ENCODE data around the gene OPA3.

The OPA3 gene

DNA sequence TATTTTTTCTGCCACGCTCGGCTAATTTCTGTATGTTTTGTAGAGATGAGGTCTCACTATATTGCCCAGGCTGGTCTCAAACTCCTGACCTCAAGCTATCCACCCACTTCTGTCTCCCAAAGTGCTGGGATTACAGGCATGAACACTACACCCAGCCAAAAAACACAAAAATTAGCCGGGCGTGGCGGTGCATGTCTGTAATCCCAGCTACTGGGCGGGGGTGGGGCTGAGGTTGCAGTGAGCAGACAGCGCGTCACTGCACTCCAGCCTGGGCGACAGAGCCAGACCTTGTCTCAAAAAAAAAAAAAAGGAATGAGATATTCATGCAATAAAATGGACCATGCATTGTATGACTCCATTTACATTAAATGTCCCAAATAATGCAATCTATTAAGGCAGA lies 45.1 kb downstream of the OPA3 start:
- Histone ChIP-seq H3K9me3 (ENCODE audit: low read length) (no peaks in the 10 kb centered on the region), H3K27me3 (ENCODE audit: insufficient read depth, low read length) (no peaks in the 10 kb centered on the region), H3K36me3 (ENCODE audit: insufficient read depth, low read length) (no peaks in the 10 kb centered on the region), H3K4me3 (ENCODE audit: low read length) (no peak overlapping the region), H3K4me1 (ENCODE audit: insufficient read depth, low read length) (no peaks in the 10 kb centered on the region), H2AFZ (ENCODE audit: low read depth, low read length) (no peak overlapping the region)

DNA sequence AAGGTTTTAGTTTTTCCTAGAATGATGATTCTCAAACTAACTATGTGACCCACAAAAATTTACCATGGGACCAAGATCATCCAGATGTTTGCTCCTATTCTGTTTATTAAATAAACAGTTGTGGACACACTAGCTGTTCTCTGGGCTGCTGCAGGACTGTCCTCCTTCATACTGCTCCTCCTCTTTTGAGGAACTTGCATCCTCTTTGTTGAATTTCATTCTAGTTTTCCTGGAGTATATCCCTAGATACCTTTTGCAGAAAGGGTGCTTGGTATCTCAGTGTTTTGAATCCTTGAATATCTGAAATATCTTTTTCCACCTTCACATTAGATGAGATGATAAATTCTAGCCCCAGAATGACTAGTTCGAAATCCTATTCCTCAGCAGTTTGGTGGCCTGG lies 53.3 kb downstream of the OPA3 start:
- Histone ChIP-seq H3K4me3 (ENCODE audit: low read length) (no peak overlapping the region), H3K9me3 (ENCODE audit: low read length) (no peaks in the 10 kb centered on the region), H3K27me3 (ENCODE audit: insufficient read depth, low read length) (no peaks in the 10 kb centered on the region), H2AFZ (ENCODE audit: low read depth, low read length) (no peak overlapping the region), H3K4me1 (ENCODE audit: insufficient read depth, low read length) (no peaks in the 10 kb centered on the region), H3K36me3 (ENCODE audit: insufficient read depth, low read length) (peaks cover 9% of the 10 kb centered on the region)

DNA sequence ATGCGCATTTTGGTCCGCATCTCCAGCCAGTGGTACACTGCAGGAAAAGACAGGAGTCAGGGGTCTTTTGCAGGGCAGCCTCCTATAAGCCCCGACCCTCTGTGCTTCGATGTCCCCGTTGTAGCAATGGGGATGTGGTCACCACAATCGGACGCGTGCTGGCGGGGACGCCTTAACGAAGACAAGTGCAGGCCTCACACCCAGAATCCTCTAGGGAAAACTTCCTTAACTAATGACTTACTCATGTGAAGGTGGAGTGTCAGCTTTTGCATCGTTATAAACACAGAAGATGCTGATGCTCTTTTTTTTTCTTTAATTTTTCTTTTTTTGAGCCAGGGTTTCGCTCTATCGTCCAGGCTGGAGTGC lies 55.2 kb downstream of the OPA3 start:
- Histone ChIP-seq H2AFZ (ENCODE audit: low read depth, low read length) (no peak overlapping the region), H3K36me3 (ENCODE audit: insufficient read depth, low read length) (peaks cover 24% of the 10 kb centered on the region), H3K27me3 (ENCODE audit: insufficient read depth, low read length) (no peaks in the 10 kb centered on the region), H3K4me3 (ENCODE audit: low read length) (no peak overlapping the region), H3K9me3 (ENCODE audit: low read length) (no peaks in the 10 kb centered on the region), H3K4me1 (ENCODE audit: insufficient read depth, low read length) (no peaks in the 10 kb centered on the region)

DNA sequence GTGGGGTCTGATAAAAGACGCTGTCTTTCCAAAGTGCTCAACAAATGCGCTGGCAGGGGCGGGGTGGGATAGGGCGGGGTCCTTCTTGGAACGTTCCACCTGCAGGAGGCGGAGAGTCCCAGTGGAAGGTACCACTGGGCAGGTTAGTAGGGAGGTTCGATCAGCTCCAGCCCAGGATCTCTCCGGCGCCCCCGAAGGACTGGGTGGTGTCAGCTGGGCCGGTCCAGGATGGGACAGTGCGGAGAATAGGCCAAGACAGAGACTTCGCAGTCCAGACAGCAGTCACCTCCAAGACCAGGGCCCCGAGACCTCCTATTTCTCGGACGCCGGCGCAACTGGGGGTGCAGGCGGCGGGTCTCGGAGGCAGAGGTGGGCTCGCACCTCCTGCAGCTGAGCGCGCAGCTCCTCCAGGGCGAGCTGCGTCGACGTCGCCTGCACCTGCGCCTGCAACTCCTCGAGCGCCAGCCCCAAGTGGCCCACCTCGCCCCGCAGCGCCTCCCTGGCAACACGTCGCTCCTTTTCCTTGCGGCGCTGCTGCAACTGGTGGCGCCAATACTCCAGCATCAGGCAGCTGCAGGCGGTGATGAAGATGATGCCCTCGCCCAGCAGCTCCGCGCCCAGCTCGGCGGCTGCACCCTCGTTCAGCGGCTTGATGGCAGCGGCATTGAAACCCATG lies 55.7 kb downstream of the OPA3 start:
- H3K36me3 ChIP-seq (ENCODE audit: insufficient read depth, low read length), result peaks cover 25% of the 10 kb centered on the region
- no peaks in the 10 kb centered on the region for H3K9me3 ChIP-seq (ENCODE audit: low read length)
- H3K4me1 ChIP-seq (ENCODE audit: insufficient read depth, low read length), result no peaks in the 10 kb centered on the region
- H2AFZ ChIP-seq (ENCODE audit: low read depth, low read length), result no peak overlapping the region
- H3K27me3 ChIP-seq (ENCODE audit: insufficient read depth, low read length), result no peaks in the 10 kb centered on the region
- no peak overlapping the region for H3K4me3 ChIP-seq (ENCODE audit: low read length)

DNA sequence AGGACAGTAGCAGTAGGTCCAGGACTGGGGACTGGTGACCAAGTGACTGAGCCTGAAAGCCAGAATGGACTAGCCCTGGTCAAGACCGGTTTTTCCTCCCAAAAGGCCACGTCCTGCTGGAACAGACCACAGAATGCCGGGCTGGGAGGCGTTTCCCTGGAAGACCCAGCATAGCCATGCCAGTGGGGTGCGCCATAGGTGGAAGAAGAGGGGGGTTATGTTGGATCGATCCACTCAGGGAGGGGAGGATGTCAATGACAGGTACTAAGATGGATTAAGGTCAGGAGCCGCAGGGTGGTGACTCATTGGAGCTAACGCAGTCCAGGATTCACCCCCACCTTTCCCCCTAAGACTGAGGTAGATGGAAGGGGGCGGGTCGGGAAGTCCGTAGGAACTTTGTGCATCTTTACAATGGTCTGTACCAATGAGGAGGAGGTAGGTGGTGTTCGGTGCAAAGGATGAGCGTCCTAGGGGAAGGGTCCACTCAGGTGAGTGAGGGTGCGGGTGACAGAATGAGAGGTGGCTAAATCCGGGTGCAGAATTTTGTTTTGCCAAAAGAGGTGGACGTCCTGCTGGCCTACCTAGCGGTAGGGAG lies 56.4 kb downstream of the OPA3 start:
- Histone ChIP-seq H3K4me1 (ENCODE audit: insufficient read depth, low read length) (no peaks in the 10 kb centered on the region), H3K36me3 (ENCODE audit: insufficient read depth, low read length) (peaks cover 25% of the 10 kb centered on the region), H2AFZ (ENCODE audit: low read depth, low read length) (no peak overlapping the region), H3K27me3 (ENCODE audit: insufficient read depth, low read length) (no peaks in the 10 kb centered on the region), H3K4me3 (ENCODE audit: low read length) (no peak overlapping the region), H3K9me3 (ENCODE audit: low read length) (no peaks in the 10 kb centered on the region)

DNA sequence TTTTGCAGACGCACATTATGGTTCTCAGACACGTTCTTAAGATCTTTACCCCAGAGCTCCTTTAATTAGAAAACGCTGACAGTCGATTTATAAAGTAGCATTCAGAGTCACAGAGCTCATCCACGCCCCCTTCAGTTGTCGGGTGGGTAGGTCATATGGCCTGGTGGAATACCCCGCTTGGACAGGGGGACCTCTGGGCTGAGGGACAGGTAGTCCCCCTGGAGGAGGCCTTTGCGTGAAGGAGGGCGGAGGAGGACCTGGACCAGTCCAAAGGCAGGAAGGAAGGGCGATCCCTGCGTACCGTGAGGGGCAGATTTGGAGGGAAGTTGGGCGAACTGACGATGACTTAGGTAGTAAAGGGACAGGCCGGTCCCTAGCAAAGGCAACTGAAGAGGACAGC lies 56.9 kb downstream of the OPA3 start:
- Histone ChIP-seq H3K9me3 (ENCODE audit: low read length) (no peaks in the 10 kb centered on the region), H3K36me3 (ENCODE audit: insufficient read depth, low read length) (peaks cover 25% of the 10 kb centered on the region), H3K4me3 (ENCODE audit: low read length) (no peak overlapping the region), H2AFZ (ENCODE audit: low read depth, low read length) (no peak overlapping the region), H3K4me1 (ENCODE audit: insufficient read depth, low read length) (no peaks in the 10 kb centered on the region), H3K27me3 (ENCODE audit: insufficient read depth, low read length) (no peaks in the 10 kb centered on the region)

DNA sequence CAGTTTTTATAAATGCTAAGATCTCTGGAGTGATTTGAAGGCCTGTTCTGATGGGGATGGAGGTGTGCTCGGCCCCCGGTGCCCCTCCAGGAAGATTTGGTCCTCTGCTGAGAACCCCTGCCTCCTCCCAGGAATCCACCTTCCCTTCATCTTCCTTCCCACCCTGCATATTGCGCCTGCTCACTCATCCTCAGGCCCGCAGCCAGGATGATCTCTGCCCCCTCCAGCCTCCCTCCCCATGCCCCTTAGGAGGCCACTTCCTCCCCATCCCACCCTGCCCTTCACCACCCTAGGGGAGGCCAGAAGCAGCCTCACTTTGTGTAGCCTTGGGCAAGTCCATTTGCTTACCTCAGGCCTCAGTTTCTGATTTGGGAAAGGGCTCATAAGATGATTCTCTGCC lies 57.6 kb downstream of the OPA3 start:
- H3K27me3 ChIP-seq (ENCODE audit: insufficient read depth, low read length), result no peaks in the 10 kb centered on the region
- H3K36me3 ChIP-seq (ENCODE audit: insufficient read depth, low read length), result peaks cover 25% of the 10 kb centered on the region
- no peaks in the 10 kb centered on the region for H3K4me1 ChIP-seq (ENCODE audit: insufficient read depth, low read length)
- H3K9me3 ChIP-seq (ENCODE audit: low read length), result no peaks in the 10 kb centered on the region
- no peak overlapping the region for H3K4me3 ChIP-seq (ENCODE audit: low read length)
- no peak overlapping the region for H2AFZ ChIP-seq (ENCODE audit: low read depth, low read length)

DNA sequence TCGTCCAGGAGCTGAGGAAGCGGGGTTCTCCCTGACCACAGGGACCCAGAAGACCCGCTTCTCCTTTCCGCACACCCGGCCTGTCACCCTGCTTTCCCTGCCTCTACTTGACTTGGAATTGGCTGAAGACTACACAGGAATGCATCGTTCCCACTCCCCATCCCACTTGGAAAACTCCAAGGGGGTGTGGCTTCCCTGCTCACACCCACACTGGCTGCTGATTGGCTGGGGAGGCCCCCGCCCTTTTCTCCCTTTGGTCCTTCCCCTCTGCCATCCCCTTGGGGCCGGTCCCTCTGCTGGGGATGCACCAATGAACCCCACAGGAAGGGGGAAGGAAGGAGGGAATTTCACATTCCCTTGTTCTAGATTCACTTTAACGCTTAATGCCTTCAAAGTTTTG lies 58.5 kb downstream of the OPA3 start:
- no peaks in the 10 kb centered on the region for H3K9me3 ChIP-seq (ENCODE audit: low read length)
- H2AFZ ChIP-seq (ENCODE audit: low read depth, low read length), result no peak overlapping the region
- no peaks in the 10 kb centered on the region for H3K4me1 ChIP-seq (ENCODE audit: insufficient read depth, low read length)
- H3K36me3 ChIP-seq (ENCODE audit: insufficient read depth, low read length), result peaks cover 26% of the 10 kb centered on the region
- H3K4me3 ChIP-seq (ENCODE audit: low read length), result no peak overlapping the region
- no peaks in the 10 kb centered on the region for H3K27me3 ChIP-seq (ENCODE audit: insufficient read depth, low read length)

DNA sequence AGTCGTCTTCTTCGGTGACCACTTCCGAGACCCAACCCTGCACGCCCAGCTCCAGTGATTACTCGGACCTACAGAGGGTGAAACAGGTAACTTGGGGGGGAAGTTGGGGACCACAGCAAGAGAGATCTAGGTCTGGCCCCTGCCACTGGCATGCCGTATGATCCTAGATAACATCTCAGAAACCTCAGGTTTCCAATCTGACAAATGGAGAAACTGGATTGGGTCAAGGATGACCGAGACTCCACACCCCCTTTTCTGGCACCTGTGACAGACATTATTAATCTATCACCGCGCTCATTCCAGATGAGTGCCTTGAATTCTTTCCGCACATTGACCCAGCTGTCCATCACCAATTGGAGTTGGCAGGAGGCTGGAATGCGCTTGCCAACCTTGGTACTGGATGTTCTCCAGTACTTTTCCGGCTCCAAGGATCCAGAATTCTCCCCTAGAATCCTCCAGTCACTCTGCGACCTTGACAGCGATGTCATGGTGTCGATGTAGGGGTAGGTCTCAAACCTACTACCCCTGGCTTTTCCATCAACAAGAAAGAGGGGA lies 60.0 kb downstream of the OPA3 start:
- Histone ChIP-seq H3K27me3 (ENCODE audit: insufficient read depth, low read length) (no peaks in the 10 kb centered on the region), H3K4me1 (ENCODE audit: insufficient read depth, low read length) (no peaks in the 10 kb centered on the region), H3K36me3 (ENCODE audit: insufficient read depth, low read length) (peaks cover 31% of the 10 kb centered on the region), H3K9me3 (ENCODE audit: low read length) (no peaks in the 10 kb centered on the region), H2AFZ (ENCODE audit: low read depth, low read length) (no peak overlapping the region), H3K4me3 (ENCODE audit: low read length) (no peak overlapping the region)

DNA sequence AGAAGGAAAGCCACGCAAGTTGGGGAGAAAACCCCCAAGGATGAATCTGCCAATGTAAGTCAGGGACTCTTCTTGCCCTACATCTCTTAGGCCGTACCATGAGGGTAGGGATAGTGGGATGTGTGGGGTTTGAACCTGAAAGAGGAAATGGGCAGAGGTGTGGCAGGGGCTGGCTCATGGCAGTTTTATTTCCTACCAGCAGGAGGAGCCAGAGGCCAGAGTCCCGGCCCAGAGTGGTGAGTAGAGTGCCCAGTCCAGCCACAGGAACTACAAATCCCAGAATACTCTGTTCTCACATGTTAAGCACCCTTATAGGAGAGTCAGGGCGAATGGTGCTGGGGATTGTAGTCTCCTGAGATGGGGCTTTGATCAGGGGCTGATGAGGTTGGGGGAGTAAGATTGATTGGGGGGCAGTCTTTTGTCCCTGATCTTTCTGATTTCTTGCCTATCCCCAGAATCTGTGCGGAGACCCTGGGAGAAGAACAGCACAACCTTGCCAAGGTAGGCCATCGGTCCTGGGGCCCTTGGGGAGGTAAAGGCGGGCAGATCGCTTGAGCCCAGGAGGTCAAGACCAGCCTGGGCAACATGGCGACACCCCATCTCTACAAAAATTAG lies 60.9 kb downstream of the OPA3 start:
- Histone ChIP-seq H3K4me3 (ENCODE audit: low read length) (no peak overlapping the region), H3K4me1 (ENCODE audit: insufficient read depth, low read length) (no peaks in the 10 kb centered on the region), H3K9me3 (ENCODE audit: low read length) (no peaks in the 10 kb centered on the region), H3K27me3 (ENCODE audit: insufficient read depth, low read length) (no peaks in the 10 kb centered on the region), H3K36me3 (ENCODE audit: insufficient read depth, low read length) (peaks cover 31% of the 10 kb centered on the region), H2AFZ (ENCODE audit: low read depth, low read length) (no peak overlapping the region)

DNA sequence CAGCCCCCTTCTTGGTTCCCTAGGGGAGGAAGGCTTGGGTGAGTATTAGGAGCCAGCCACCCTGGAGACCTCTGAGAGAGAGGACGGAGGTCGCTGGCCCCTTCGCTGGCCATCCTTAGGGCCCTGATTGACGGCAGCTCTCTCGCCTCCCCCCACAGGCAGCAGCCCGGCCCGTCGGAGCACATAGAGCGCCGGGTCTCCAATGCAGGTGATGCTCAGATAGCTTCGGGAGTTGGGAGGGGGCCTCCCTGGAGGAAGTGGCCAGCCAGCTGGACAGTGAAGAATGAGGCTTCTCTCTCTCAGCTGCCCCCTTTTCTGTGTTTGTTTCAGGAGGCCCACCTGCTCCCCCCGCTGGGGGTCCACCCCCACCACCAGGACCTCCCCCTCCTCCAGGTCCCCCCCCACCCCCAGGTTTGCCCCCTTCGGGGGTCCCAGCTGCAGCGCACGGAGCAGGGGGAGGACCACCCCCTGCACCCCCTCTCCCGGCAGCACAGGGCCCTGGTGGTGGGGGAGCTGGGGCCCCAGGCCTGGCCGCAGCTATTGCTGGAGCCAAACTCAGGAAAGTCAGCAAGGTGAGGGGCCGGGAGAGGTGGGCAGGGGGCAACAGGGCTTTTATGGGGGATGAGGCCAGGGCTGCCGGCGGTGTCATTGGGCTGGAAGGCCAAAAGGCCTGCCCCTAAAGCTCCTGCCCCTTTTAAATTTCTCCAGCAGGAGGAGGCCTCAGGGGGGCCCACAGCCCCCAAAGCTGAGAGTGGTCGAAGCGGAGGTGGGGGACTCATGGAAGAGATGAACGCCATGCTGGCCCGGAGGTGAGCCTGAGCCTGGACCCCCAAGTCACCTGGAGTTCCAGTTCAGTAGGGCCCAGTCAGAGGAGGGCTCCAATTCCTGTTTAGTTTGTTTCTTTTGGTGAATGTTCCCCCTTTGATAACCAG lies 62.3 kb downstream of the OPA3 start:
- no peak overlapping the region for H2AFZ ChIP-seq (ENCODE audit: low read depth, low read length)
- no peak overlapping the region for H3K4me3 ChIP-seq (ENCODE audit: low read length)
- peaks cover 31% of the 10 kb centered on the region for H3K36me3 ChIP-seq (ENCODE audit: insufficient read depth, low read length)
- H3K27me3 ChIP-seq (ENCODE audit: insufficient read depth, low read length), result no peaks in the 10 kb centered on the region
- no peaks in the 10 kb centered on the region for H3K4me1 ChIP-seq (ENCODE audit: insufficient read depth, low read length)
- H3K9me3 ChIP-seq (ENCODE audit: low read length), result no peaks in the 10 kb centered on the region

DNA sequence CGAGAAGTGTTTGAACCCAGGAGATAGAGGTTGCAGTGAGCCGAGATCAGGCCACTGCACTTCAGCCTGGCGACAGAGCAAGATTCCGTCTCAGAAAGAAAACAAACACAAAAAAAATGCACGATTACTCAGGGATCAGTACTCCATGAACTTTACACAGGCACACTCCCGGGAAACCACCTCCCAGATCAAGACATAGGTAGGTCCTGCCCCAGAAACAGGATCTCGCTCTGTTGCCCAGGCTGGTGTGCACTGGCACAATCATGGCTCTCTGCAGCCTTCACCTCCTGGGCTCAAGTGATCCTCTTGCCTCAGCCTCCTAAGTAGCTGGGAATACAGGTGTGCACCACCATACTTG lies 66.2 kb downstream of the OPA3 start:
- Histone ChIP-seq H3K27me3 (ENCODE audit: insufficient read depth, low read length) (no peaks in the 10 kb centered on the region), H3K4me1 (ENCODE audit: insufficient read depth, low read length) (no peaks in the 10 kb centered on the region), H3K36me3 (ENCODE audit: insufficient read depth, low read length) (peaks cover 12% of the 10 kb centered on the region), H3K4me3 (ENCODE audit: low read length) (no peak overlapping the region), H2AFZ (ENCODE audit: low read depth, low read length) (no peak overlapping the region), H3K9me3 (ENCODE audit: low read length) (no peaks in the 10 kb centered on the region)
